Caco-2 (cell line): Measurements from ENCODE around the gene PSD4. TPM values are rescaled to one million over a fixed set of nuclear protein-coding genes. Genes with fewer than 3 reads are reported as not detected.

Source experiments
- BruUV-seq: library from RNA; stranded (reverse); fragments of 400-500 nt; replicated peaks from 2 replicates; lab custom pipeline; 2021; lab: Mats Ljungman, UMichigan
- CTCF ChIA-PET: fragments of 300-600 bp; sonication (Branson Sonifier 250); formaldehyde crosslinking; loops from one replicate; lab custom pipeline; 2022; ENCODE audit warnings: antibody characterized with exemption; lab: Charles Lee
- POLR2A ChIA-PET: fragments of 300-600 bp; sonication (Branson Sonifier 250); formaldehyde crosslinking; loops from one replicate; lab custom pipeline; 2022; ENCODE audit warnings: antibody characterized with exemption; lab: Charles Lee
- DNase-seq, 2 experiments: peaks; one replicate each; pipeline versions ENCODE4 v3.0.0 to v3.0.0-alpha.2; 2020 to 2022
- H3K27me3 ChIP-seq: replicated peaks from 2 replicates; pipeline ENCODE4 v1.6.0; 2011; ENCODE audit warnings: low read length; ENCODE audit not compliant: control insufficient read depth, insufficient read depth
- H3K36me3 ChIP-seq: 2 replicates; pipeline ENCODE4 v1.5.1; 2011; ENCODE audit warnings: low read length; ENCODE audit not compliant: control insufficient read depth, insufficient read depth
- H3K4me1 ChIP-seq: fragments of 250-450 bp; sonication (Bioruptor Pico); 2 replicates; pipeline ENCODE4 v1.5.1; 2020; ENCODE audit warnings: mild to moderate bottlenecking
- H3K4me3 ChIP-seq: 2 replicates; pipeline ENCODE4 v1.5.1; 2011; ENCODE audit warnings: low read depth, mild to moderate bottlenecking, control low read depth, low read length
- H3K9me3 ChIP-seq: fragments of 250-450 bp; sonication (Bioruptor Pico); 2 replicates; pipeline ENCODE4 v1.5.1; 2020; ENCODE audit warnings: mild to moderate bottlenecking, moderate library complexity
- H3K27ac Mint-ChIP-seq: one replicate; pipeline ENCODE4 v1.8.0; 2022; ENCODE audit warnings: mixed read lengths; ENCODE audit not compliant: unreplicated experiment
- H3K27me3 Mint-ChIP-seq: one replicate; pipeline ENCODE4 v1.8.0; 2022; ENCODE audit warnings: mixed read lengths; ENCODE audit not compliant: insufficient read depth, unreplicated experiment
- H3K36me3 Mint-ChIP-seq: one replicate; pipeline ENCODE4 v1.8.0; 2022; ENCODE audit warnings: mild to moderate bottlenecking, mixed read lengths; ENCODE audit not compliant: insufficient read depth, unreplicated experiment
- H3K4me1 Mint-ChIP-seq: one replicate; pipeline ENCODE4 v1.8.0; 2022; ENCODE audit warnings: low read depth, mixed read lengths; ENCODE audit not compliant: unreplicated experiment
- H3K4me3 Mint-ChIP-seq: one replicate; pipeline ENCODE4 v1.8.0; 2022; ENCODE audit warnings: mild to moderate bottlenecking, moderate library complexity, mixed read lengths; ENCODE audit not compliant: unreplicated experiment
- H3K9me3 Mint-ChIP-seq: one replicate; pipeline ENCODE4 v1.8.0; 2022; ENCODE audit warnings: mixed read lengths; ENCODE audit not compliant: unreplicated experiment
- CTCF ChIP-seq, 2 experiments: fragments of 200-600 bp in 1 of 2; IDR thresholded peaks; 1 replicate in 1 of 2; 2 replicates in 1 of 2; pipeline versions ENCODE4 v1.5.1 to v1.8.0; 2011 to 2022; ENCODE audit warnings: antibody characterized with exemption in 1 of 2, control low read depth in 1 of 2, inconsistent platforms in 1 of 2, low read depth in 1 of 2, low read length in 1 of 2, mild to moderate bottlenecking in 1 of 2, moderate library complexity in 1 of 2; ENCODE audit not compliant: insufficient read depth in 1 of 2, severe bottlenecking in 1 of 2, unreplicated experiment in 1 of 2
- intact Hi-C: fragments of 100-400 bp; cut with micrococcal nuclease; formaldehyde crosslinking; loops from one replicate; pipeline ENCODE4 v1.10.0; 2022; ENCODE audit not compliant: unreplicated experiment
- total RNA-seq: library from RNA; stranded (reverse); gene quantifications from 2 replicates; pipeline ENCODE4 v1.2.3, GENCODE V29; 2022

PSD4 gene
- total RNA-seq, 1 experiment from 2014 or later, result 18.7 TPM

- no peak for DNase-seq
- Mint-ChIP-seq H3K27ac (no peak overlapping the region), H3K27me3 (no peaks in the 10 kb centered on the region), H3K9me3 (no peaks in the 10 kb centered on the region), H3K36me3 (peaks cover 7% of the 10 kb centered on the region), H3K4me3 (no peak overlapping the region), H3K4me1 (peaks cover 17% of the 10 kb centered on the region)
- BruUV-seq, result no TSS peak
- intact Hi-C loops, result no loop called here
- H3K27me3 ChIP-seq, result no peaks in the 10 kb centered on the region
- CTCF ChIA-PET, result interaction anchor here (0.6 to 3.0 kb wide), 8 partner anchors 9 to 64 kb away, joined by 3 to 70 read pairs (median 10); no protein-coding TSS in a partner anchor
- no peaks in the 10 kb centered on the region for H3K9me3 ChIP-seq
- POLR2A ChIA-PET, result interaction anchor here (0.6 kb wide), 1 partner anchor 33 kb away, joined by 3 read pairs; no protein-coding TSS in a partner anchor
- peaks cover 22% of the 10 kb centered on the region for H3K4me1 ChIP-seq
- no peak overlapping the region for H3K4me3 ChIP-seq
- no peaks in the 10 kb centered on the region for H3K36me3 ChIP-seq
- TF ChIP-seq CTCF (IDR thresholded peaks at IDR 0.05; ENCODE audit: insufficient read depth in 1 of 2, low read depth in 1 of 2, low read length in 1 of 2, severe bottlenecking in 1 of 2, unreplicated experiment in 1 of 2), result no peak
Observed at GRCh38 chr2:113202305-113203216, 28.8 kb downstream of the PSD4 start.

GRCh38 chr2:113203217-113203530, 29.4 kb downstream of the PSD4 start:
- intact Hi-C loops, result no loop called here
- Mint-ChIP-seq H3K36me3 (peaks cover 11% of the 10 kb centered on the region), H3K4me1 (peaks cover 21% of the 10 kb centered on the region), H3K4me3 (no peak overlapping the region), H3K27ac (no peak overlapping the region), H3K9me3 (no peaks in the 10 kb centered on the region), H3K27me3 (no peaks in the 10 kb centered on the region)
- Histone ChIP-seq H3K4me1 (peaks cover 17% of the 10 kb centered on the region), H3K36me3 (no peaks in the 10 kb centered on the region), H3K4me3 (no peak overlapping the region), H3K27me3 (no peaks in the 10 kb centered on the region), H3K9me3 (no peaks in the 10 kb centered on the region)
- CTCF ChIA-PET, result interaction anchor here (1.4 to 3.0 kb wide), 6 partner anchors 14 to 167 kb away, joined by 3 to 70 read pairs (median 20); no protein-coding TSS in a partner anchor
- no peak for TF ChIP-seq CTCF (IDR thresholded peaks at IDR 0.05; ENCODE audit: insufficient read depth in 1 of 2, low read depth in 1 of 2, low read length in 1 of 2, severe bottlenecking in 1 of 2, unreplicated experiment in 1 of 2)
- POLR2A ChIA-PET, result interaction anchor here (0.6 kb wide), 1 partner anchor 32 kb away, joined by 3 read pairs; no protein-coding TSS in a partner anchor
- no peak for DNase-seq
- BruUV-seq, result no TSS peak

- peak; percentile 85 to 90 for DNase-seq
- intact Hi-C loops, result loop anchor here (1.0 kb wide), 8 partner anchors 14 to 186 kb away; no protein-coding TSS in a partner anchor
- H3K4me3 Mint-ChIP-seq, result no peak overlapping the region
- CTCF ChIA-PET, result interaction anchor here (0.6 to 3.8 kb wide), 25 partner anchors 8 to 186 kb away, joined by 3 to 70 read pairs (median 5); no protein-coding TSS in a partner anchor
- H3K36me3 ChIP-seq, result no peaks in the 10 kb centered on the region
- no peak overlapping the region for H3K4me3 ChIP-seq
- no peaks in the 10 kb centered on the region for H3K9me3 ChIP-seq
- BruUV-seq, result no TSS peak
- peaks cover 26% of the 10 kb centered on the region for H3K4me1 Mint-ChIP-seq
- POLR2A ChIA-PET, result interaction anchor here (0.5 to 1.4 kb wide), 4 partner anchors 31 to 186 kb away, joined by 3 to 17 read pairs (median 4); no protein-coding TSS in a partner anchor
- TF ChIP-seq CTCF (IDR thresholded peaks at IDR 0.05; ENCODE audit: insufficient read depth in 1 of 2, low read depth in 1 of 2, low read length in 1 of 2, severe bottlenecking in 1 of 2, unreplicated experiment in 1 of 2), result peak; percentile 91 to 92
- H3K4me1 ChIP-seq, result peaks cover 14% of the 10 kb centered on the region
- H3K9me3 Mint-ChIP-seq, result no peaks in the 10 kb centered on the region
- H3K36me3 Mint-ChIP-seq, result peaks cover 6% of the 10 kb centered on the region
- H3K27me3 Mint-ChIP-seq, result no peaks in the 10 kb centered on the region
- peak overlapping the region; percentile 65 for H3K27ac Mint-ChIP-seq
- H3K27me3 ChIP-seq, result no peaks in the 10 kb centered on the region
Observed at GRCh38 chr2:113203901-113204519, 30.2 kb downstream of the PSD4 start.
